Activated CD4-positive, alpha-beta T cell treated with anti-CD3 and anti-CD28 coated beads, Interleukin-2, amount 10 ng/mL, durations not matched to agents 24 days and 14 days (primary cell): Measurements from ENCODE around the gene EFCAB9. TPM values are rescaled to one million over a fixed set of nuclear protein-coding genes. Genes with fewer than 3 reads are reported as not detected.

Experiments
- DNase-seq: peaks from one replicate; pipeline ENCODE4 v3.0.0; 2022
- H3K27ac Mint-ChIP-seq: one replicate; pipeline ENCODE4 v1.8.0; 2022; ENCODE audit warnings: mild to moderate bottlenecking, mixed read lengths
- H3K27me3 Mint-ChIP-seq: one replicate; pipeline ENCODE4 v1.8.0; 2022; ENCODE audit warnings: mixed read lengths
- H3K36me3 Mint-ChIP-seq: one replicate; pipeline ENCODE4 v1.8.0; 2022; ENCODE audit warnings: low read depth, mild to moderate bottlenecking, mixed read lengths
- H3K4me1 Mint-ChIP-seq: one replicate; pipeline ENCODE4 v1.8.0; 2021; ENCODE audit warnings: mixed read lengths
- H3K4me3 Mint-ChIP-seq: one replicate; pipeline ENCODE4 v1.8.0; 2022; ENCODE audit warnings: mild to moderate bottlenecking, moderate library complexity, mixed read lengths
- H3K9me3 Mint-ChIP-seq: one replicate; pipeline ENCODE4 v1.8.0; 2021; ENCODE audit warnings: mixed read lengths
- intact Hi-C: fragments of 100-400 bp; cut with micrococcal nuclease; formaldehyde crosslinking; loops from one replicate; pipeline ENCODE4 v1.15.1; 2023
- total RNA-seq: library from RNA; stranded (reverse); gene quantifications from 2 replicates; pipeline ENCODE4 v1.2.3, GENCODE V29; 2022

The EFCAB9 gene
- total RNA-seq, 1 donor from 2014 or later = not detected

DNA sequence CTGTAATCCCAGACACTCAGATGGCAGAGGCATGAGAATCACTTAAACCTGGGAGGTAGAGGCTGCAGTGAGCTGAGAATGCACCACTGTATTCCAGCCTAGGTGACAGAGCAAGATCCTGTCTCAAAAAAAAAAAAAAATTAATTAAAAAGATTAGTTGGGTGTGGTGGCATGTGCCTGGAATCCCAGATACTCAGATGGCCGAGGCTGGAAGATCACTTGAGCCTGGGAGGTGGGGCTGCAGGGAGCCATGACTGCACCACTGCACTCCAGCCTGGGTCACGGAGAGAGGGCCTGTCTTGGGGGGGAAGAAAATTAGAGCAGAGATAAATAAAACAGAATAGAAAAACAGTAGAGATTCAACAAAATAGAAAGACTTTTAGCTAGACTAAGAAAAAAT is 54.7 kb downstream of the EFCAB9 start:
- Mint-ChIP-seq H3K27ac (no peak overlapping the region), H3K4me3 (no peak overlapping the region), H3K4me1 (no peaks in the 10 kb centered on the region), H3K36me3 (peaks cover 15% of the 10 kb centered on the region), H3K9me3 (peaks cover 18% of the 10 kb centered on the region), H3K27me3 (no peaks in the 10 kb centered on the region)
- intact Hi-C loops = no loop called here
- no peak for DNase-seq

DNA sequence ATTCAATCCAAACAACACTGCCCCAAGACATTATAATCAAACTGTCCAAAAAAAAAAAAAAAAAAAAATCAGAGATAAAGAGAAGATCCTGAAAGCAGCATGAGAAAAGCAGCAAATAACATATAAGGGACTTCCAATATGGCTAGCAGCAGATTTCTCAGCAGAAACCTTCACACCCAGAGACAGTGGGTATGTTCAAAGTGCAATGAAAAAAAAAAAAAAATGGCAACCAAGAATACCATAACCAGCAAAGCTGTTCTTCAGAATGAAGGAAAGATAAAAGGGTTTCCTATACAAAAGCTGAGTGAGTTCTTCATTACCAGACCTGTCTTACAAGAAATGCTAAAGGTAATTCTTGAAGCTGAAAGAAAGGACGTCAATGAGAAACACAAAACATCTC is 57.4 kb downstream of the EFCAB9 start:
- peaks cover 22% of the 10 kb centered on the region for H3K36me3 Mint-ChIP-seq
- H3K9me3 Mint-ChIP-seq = peaks cover 18% of the 10 kb centered on the region

DNA sequence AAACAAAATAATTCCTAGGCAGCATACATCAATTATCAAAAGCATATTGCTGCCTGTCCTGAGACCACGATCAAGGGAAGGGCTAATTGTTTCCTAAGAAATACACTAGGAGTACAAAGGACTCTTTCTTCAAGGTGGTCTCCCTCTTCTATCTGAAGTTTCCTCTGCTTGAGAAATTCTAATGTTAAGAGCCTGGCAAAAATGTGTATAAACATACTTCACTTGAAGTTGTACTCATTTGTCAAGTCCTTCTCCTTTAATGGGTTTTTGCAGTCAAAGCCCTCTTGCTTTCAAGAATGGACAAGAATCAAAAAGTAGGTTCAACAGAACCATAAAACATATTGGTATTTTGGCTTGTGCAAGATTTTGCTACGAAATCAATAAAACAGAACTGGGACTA is 58.5 kb downstream of the EFCAB9 start:
- H3K4me3 Mint-ChIP-seq = no peak overlapping the region
- no peaks in the 10 kb centered on the region for H3K4me1 Mint-ChIP-seq

More for the DNA sequence above, 57.4 kb downstream of the EFCAB9 start:
- Mint-ChIP-seq H3K4me1 (no peaks in the 10 kb centered on the region), H3K27ac (no peak overlapping the region), H3K4me3 (no peak overlapping the region), H3K27me3 (no peaks in the 10 kb centered on the region)
- no peak for DNase-seq
- intact Hi-C loops = no loop called here

More for the DNA sequence above, 58.5 kb downstream of the EFCAB9 start:
- peaks cover 24% of the 10 kb centered on the region for H3K9me3 Mint-ChIP-seq
- no peaks in the 10 kb centered on the region for H3K27me3 Mint-ChIP-seq
- peaks cover 26% of the 10 kb centered on the region for H3K36me3 Mint-ChIP-seq
- intact Hi-C loops = no loop called here
- DNase-seq = no peak
- H3K27ac Mint-ChIP-seq = no peak overlapping the region

Other genes with a start within 250 kb of the EFCAB9 start
- 53.3 and 54.4 TPM in 2 replicates for gene FBXW11, start 187.5 kb upstream of the EFCAB9 start, total RNA-seq
- 87.9 and 91.1 TPM in 2 replicates for gene STK10, start 5.9 kb upstream of the EFCAB9 start, total RNA-seq
- 5.5 and 6.3 TPM in 2 replicates for gene UBTD2, start 89.6 kb downstream of the EFCAB9 start, total RNA-seq